HepG2 (cell line): Measurements from ENCODE around the gene PCGF5. TPM values are rescaled to one million over a fixed set of nuclear protein-coding genes. Genes with fewer than 3 reads are reported as not detected.

Experiments used
- E2F5 ChIP-seq: sonication (generic); formaldehyde crosslinking; conservative IDR thresholded peaks from 2 replicates; pipeline ENCODE4 v1.4.0; 2020; ENCODE audit warnings: missing genetic modification reagents
- HHEX ChIP-seq: IDR thresholded peaks from 2 replicates; pipeline ENCODE4 v1.6.1; 2016; ENCODE audit warnings: control low read depth
- HMG20B ChIP-seq: conservative IDR thresholded peaks from 2 replicates; pipeline ENCODE4 v1.6.1; 2016; ENCODE audit warnings: missing genetic modification reagents, missing compliant biosample characterization
- LRRFIP1 ChIP-seq: sonication (generic); formaldehyde crosslinking; conservative IDR thresholded peaks from 2 replicates; pipeline ENCODE4 v1.4.0; 2020; ENCODE audit warnings: missing genetic modification reagents
- U2AF1 ChIP-seq: fragments of 200-400 bp; formaldehyde crosslinking; optimal IDR thresholded peaks from 2 replicates; pipeline ENCODE3; 2017; ENCODE audit warnings: mild to moderate bottlenecking, low read depth, low read length
- ZBTB25 ChIP-seq: IDR thresholded peaks from 2 replicates; pipeline ENCODE4 v1.6.1; 2018; ENCODE audit warnings: missing genetic modification reagents
- ZNF224 ChIP-seq: sonication (generic); formaldehyde crosslinking; IDR thresholded peaks from 2 replicates; pipeline ENCODE4 v1.5.0; 2020; ENCODE audit warnings: mild to moderate bottlenecking, missing genetic modification reagents
- ZNF354B ChIP-seq: sonication (generic); formaldehyde crosslinking; IDR thresholded peaks from 2 replicates; pipeline ENCODE4 v1.8.0; 2022; ENCODE audit warnings: mild to moderate bottlenecking, missing genetic modification reagents
- polyA plus RNA-seq, 8 experiments: library from polyadenylated mRNA; depleted of rRNA in 3 of 8; stranded (reverse) in 7 of 8; unstranded in 1 of 8; fragments of >200 nt; fragmentation: Illumina TruSeq in 4 of 8; extraction: Trizol in 4 of 8; gene quantifications; 2 replicates each; pipeline versions ENCODE4 v1.2.1 to v1.2.3, GENCODE V29; 2011 to 2016; ENCODE audit warnings: low read depth in 4 of 8, missing spikeins in 1 of 8, mixed read lengths in 1 of 8; ENCODE audit not compliant: insufficient read depth in 1 of 8
- total RNA-seq, 5 experiments: library from RNA; depleted of rRNA; stranded (reverse); fragments of >200 nt; fragmentation: Illumina TruSeq; extraction: Trizol; gene quantifications; 2 replicates each; pipeline ENCODE4 v1.2.3, GENCODE V29; 2016; ENCODE audit warnings: low read depth in 1 of 5
- TF ChIP-seq, protein P1 (sequence below): sonication (generic); formaldehyde crosslinking; conservative IDR thresholded peaks from 2 replicates; pipeline ENCODE4 v1.8.0; 2022; ENCODE audit warnings: missing genetic modification reagents
- TF ChIP-seq, protein P2 (sequence below): sonication (generic); formaldehyde crosslinking; IDR thresholded peaks from 2 replicates; pipeline ENCODE4 v1.5.0; 2020; ENCODE audit warnings: missing genetic modification reagents
- TF ChIP-seq, protein P3 (sequence below): sonication (generic); formaldehyde crosslinking; IDR thresholded peaks from 2 replicates; pipeline ENCODE4 v1.5.0; 2020; ENCODE audit warnings: mild to moderate bottlenecking, missing genetic modification reagents, borderline replicate concordance
- TF ChIP-seq, protein P4 (sequence below): sonication (generic); formaldehyde crosslinking; IDR thresholded peaks from 2 replicates; pipeline ENCODE4 v1.4.0; 2020; ENCODE audit warnings: missing genetic modification reagents
- TF ChIP-seq, protein P5 (sequence below): sonication (generic); formaldehyde crosslinking; IDR thresholded peaks from 2 replicates; pipeline ENCODE4 v1.8.1; 2023; ENCODE audit warnings: missing genetic modification reagents, inconsistent platforms, borderline replicate concordance

Gene PCGF5
- total and polyA plus RNA-seq, 2 of the 13 experiments (the other 11 are each of a cell fraction or from before 2014, with no cell fraction given): 61.3 to 138 TPM

GRCh38 chr10:91219371-91220193 lies 881 bp upstream of the PCGF5 start (continued):
- TF ChIP-seq ZNF224 (CRISPR knock-in tag) (no peak), LRRFIP1 (CRISPR knock-in tag) (no peak), ZBTB25 (peak; percentile 85), U2AF1 (no peak), HMG20B (CRISPR knock-in tag) (no peak), E2F5 (CRISPR knock-in tag) (no peak), HHEX (CRISPR knock-in tag) (peak; percentile 75; the same call in 1 of the 2 replicates), ZNF354B (CRISPR knock-in tag) (no peak)
- TF ChIP-seq, protein P1, sequence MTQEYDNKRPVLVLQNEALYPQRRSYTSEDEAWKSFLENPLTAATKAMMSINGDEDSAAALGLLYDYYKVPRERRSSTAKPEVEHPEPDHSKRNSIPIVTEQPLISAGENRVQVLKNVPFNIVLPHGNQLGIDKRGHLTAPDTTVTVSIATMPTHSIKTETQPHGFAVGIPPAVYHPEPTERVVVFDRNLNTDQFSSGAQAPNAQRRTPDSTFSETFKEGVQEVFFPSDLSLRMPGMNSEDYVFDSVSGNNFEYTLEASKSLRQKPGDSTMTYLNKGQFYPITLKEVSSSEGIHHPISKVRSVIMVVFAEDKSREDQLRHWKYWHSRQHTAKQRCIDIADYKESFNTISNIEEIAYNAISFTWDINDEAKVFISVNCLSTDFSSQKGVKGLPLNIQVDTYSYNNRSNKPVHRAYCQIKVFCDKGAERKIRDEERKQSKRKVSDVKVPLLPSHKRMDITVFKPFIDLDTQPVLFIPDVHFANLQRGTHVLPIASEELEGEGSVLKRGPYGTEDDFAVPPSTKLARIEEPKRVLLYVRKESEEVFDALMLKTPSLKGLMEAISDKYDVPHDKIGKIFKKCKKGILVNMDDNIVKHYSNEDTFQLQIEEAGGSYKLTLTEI (CRISPR knock-in tag): no peak
- TF ChIP-seq, protein P2, sequence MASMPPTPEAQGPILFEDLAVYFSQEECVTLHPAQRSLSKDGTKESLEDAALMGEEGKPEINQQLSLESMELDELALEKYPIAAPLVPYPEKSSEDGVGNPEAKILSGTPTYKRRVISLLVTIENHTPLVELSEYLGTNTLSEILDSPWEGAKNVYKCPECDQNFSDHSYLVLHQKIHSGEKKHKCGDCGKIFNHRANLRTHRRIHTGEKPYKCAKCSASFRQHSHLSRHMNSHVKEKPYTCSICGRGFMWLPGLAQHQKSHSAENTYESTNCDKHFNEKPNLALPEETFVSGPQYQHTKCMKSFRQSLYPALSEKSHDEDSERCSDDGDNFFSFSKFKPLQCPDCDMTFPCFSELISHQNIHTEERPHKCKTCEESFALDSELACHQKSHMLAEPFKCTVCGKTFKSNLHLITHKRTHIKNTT (CRISPR knock-in tag): no peak
- TF ChIP-seq, protein P3, sequence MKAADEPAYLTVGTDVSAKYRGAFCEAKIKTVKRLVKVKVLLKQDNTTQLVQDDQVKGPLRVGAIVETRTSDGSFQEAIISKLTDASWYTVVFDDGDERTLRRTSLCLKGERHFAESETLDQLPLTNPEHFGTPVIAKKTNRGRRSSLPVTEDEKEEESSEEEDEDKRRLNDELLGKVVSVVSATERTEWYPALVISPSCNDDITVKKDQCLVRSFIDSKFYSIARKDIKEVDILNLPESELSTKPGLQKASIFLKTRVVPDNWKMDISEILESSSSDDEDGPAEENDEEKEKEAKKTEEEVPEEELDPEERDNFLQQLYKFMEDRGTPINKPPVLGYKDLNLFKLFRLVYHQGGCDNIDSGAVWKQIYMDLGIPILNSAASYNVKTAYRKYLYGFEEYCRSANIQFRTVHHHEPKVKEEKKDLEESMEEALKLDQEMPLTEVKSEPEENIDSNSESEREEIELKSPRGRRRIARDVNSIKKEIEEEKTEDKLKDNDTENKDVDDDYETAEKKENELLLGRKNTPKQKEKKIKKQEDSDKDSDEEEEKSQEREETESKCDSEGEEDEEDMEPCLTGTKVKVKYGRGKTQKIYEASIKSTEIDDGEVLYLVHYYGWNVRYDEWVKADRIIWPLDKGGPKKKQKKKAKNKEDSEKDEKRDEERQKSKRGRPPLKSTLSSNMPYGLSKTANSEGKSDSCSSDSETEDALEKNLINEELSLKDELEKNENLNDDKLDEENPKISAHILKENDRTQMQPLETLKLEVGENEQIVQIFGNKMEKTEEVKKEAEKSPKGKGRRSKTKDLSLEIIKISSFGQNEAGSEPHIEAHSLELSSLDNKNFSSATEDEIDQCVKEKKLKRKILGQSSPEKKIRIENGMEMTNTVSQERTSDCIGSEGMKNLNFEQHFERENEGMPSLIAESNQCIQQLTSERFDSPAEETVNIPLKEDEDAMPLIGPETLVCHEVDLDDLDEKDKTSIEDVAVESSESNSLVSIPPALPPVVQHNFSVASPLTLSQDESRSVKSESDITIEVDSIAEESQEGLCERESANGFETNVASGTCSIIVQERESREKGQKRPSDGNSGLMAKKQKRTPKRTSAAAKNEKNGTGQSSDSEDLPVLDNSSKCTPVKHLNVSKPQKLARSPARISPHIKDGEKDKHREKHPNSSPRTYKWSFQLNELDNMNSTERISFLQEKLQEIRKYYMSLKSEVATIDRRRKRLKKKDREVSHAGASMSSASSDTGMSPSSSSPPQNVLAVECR (CRISPR knock-in tag): no peak
- TF ChIP-seq, protein P4, sequence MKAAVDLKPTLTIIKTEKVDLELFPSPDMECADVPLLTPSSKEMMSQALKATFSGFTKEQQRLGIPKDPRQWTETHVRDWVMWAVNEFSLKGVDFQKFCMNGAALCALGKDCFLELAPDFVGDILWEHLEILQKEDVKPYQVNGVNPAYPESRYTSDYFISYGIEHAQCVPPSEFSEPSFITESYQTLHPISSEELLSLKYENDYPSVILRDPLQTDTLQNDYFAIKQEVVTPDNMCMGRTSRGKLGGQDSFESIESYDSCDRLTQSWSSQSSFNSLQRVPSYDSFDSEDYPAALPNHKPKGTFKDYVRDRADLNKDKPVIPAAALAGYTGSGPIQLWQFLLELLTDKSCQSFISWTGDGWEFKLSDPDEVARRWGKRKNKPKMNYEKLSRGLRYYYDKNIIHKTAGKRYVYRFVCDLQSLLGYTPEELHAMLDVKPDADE (CRISPR knock-in tag): no peak
- TF ChIP-seq, protein P5, sequence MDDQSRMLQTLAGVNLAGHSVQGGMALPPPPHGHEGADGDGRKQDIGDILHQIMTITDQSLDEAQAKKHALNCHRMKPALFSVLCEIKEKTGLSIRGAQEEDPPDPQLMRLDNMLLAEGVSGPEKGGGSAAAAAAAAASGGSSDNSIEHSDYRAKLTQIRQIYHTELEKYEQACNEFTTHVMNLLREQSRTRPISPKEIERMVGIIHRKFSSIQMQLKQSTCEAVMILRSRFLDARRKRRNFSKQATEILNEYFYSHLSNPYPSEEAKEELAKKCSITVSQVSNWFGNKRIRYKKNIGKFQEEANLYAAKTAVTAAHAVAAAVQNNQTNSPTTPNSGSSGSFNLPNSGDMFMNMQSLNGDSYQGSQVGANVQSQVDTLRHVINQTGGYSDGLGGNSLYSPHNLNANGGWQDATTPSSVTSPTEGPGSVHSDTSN (CRISPR knock-in tag): no peak
